HG03066 (cell line): ENCODE data around the gene WDR59.

Source experiments
- ATAC-seq: cut with Tn5 transposase; IDR thresholded peaks from one replicate; pipeline ENCODE4 v1.9.1; 2021; ENCODE audit warnings: low read depth; ENCODE audit not compliant: unreplicated experiment

Gene WDR59

DNA sequence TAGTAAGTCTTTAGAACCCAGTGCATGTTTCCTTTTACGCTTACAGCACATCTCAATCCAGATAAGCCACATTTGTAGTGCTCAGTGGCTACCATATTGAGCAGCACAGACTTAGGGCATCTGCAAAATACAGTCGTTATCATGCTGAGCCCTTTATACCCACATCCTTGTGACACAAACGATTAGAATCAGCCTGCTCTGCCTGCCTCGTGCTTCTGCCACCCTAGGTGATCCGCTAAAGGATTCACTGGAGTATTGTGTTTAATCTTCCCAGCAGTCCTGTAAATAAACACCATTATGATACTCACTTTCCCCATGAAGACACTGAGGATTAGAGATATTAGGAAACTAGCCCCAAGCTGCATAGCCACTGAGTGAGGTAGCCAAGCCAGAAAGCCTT is 159.0 kb downstream of the WDR59 start:
- ATAC-seq, result no peak

GRCh38 chr16:74825016-74825415 is 159.9 kb downstream of the WDR59 start:
- ATAC-seq, result no peak
